ENCODE measurements around the gene CDH12.

CDH12 gene

DNA sequence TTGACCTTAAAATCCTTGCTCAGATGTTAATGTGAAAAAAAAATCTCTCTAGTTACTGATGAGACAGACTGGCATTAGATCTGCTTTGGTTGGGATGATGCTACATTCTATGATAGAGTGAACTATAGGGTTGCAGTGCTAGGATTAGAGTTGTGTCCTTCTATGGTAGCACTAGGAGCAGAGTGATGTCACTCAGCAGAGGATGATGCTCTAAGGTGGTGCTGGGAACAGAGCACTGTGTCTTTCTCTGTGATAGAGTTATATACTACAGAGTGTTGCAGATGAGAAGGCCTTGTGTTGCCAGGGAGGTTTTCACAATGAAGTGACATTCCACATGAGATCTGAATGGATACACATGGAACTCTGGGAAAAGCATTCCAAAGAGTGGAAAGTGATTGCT lies 462.3 kb downstream of the CDH12 start:
- no peaks in the 10 kb centered on the region for H3K9me2 ChIP-seq (replicated peaks; ENCODE audit: insufficient read depth, low read length)

DNA sequence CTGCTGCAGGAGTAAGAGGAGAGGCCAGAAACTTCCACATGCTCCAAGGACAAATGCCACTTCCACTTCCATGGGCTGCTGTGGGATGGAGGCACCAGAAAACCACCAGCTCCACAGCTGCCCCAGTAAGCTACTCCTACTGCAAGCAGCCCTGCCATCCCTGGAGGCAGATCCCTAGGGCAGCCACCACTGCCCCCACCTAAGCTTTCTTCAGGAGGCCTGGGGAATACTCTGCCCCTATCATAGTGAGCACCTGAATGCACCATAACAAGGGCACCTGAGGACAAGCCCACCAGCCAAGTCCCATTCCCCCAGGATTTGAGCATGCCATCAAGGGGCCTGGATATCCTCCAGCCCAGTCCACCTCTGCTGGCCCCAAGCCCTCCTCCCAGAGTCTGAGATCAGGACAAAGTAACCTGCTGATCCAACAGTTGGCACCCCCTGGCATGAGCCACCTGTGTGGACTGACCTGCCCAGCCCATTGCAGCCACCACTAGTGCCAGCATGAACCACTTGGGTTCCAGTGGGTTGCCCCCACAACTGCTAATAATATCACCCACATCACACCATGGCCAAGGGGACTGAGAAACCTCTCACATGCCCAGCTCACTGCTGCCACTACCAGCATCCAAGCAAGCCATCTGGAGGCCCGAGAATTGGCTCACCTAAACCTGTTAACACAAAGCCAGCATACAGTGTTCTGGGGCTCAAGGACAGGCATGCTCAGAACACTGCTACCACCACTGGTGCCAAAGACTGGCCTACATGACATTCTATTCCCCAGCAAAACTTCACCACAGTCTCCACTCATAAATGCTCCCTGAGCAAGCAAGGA lies 480.1 kb downstream of the CDH12 start:
- TF ChIP-seq, protein P1, sequence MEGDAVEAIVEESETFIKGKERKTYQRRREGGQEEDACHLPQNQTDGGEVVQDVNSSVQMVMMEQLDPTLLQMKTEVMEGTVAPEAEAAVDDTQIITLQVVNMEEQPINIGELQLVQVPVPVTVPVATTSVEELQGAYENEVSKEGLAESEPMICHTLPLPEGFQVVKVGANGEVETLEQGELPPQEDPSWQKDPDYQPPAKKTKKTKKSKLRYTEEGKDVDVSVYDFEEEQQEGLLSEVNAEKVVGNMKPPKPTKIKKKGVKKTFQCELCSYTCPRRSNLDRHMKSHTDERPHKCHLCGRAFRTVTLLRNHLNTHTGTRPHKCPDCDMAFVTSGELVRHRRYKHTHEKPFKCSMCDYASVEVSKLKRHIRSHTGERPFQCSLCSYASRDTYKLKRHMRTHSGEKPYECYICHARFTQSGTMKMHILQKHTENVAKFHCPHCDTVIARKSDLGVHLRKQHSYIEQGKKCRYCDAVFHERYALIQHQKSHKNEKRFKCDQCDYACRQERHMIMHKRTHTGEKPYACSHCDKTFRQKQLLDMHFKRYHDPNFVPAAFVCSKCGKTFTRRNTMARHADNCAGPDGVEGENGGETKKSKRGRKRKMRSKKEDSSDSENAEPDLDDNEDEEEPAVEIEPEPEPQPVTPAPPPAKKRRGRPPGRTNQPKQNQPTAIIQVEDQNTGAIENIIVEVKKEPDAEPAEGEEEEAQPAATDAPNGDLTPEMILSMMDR (IDR thresholded peaks at IDR 0.05; ENCODE audit: insufficient read depth, low read length, poor library complexity, severe bottlenecking) = no peak
- no peak for TF ChIP-seq EZH2phosphoT487 (conservative IDR thresholded peaks at IDR 0.05; ENCODE audit: low read length)
- no peaks in the 10 kb centered on the region for H3K36me3 ChIP-seq (ENCODE audit: low read length)
- H3K27ac ChIP-seq (ENCODE audit: low read depth, low read length) = no peak overlapping the region
- no peaks in the 10 kb centered on the region for H3F3A ChIP-seq (ENCODE audit: insufficient read depth)
- H4K20me1 ChIP-seq (ENCODE audit: low read depth, low read length) = no peaks in the 10 kb centered on the region
- H3K9ac ChIP-seq (ENCODE audit: low read length) = no peak overlapping the region
- no peak overlapping the region for H3K4me2 ChIP-seq (ENCODE audit: low read depth, low read length, poor library complexity, severe bottlenecking)
- no peaks in the 10 kb centered on the region for H3K27me3 ChIP-seq (ENCODE audit: low read length)
- no peaks in the 10 kb centered on the region for H3K79me2 ChIP-seq (ENCODE audit: insufficient read depth, low read length)
- no peak overlapping the region for H3K4me3 ChIP-seq (ENCODE audit: insufficient read depth, low read length, poor library complexity, severe bottlenecking)
- no peak overlapping the region for H2AFZ ChIP-seq (ENCODE audit: low read depth, low read length, severe bottlenecking)
- H3K9me3 ChIP-seq (ENCODE audit: insufficient read depth, low read length) = peaks cover 4% of the 10 kb centered on the region; the same call in 1 of the 2 replicates
- no peaks in the 10 kb centered on the region for H3K9me2 ChIP-seq (replicated peaks; ENCODE audit: insufficient read depth, low read length)

More for the DNA sequence above, 462.3 kb downstream of the CDH12 start:
- Histone ChIP-seq H3K4me3 (ENCODE audit: insufficient read depth, low read length, poor library complexity, severe bottlenecking) (no peak overlapping the region), H2AFZ (ENCODE audit: low read depth, low read length, severe bottlenecking) (no peak overlapping the region), H3K9ac (ENCODE audit: low read length) (no peak overlapping the region), H3K27ac (ENCODE audit: low read depth, low read length) (no peak overlapping the region), H3K9me3 (ENCODE audit: insufficient read depth, low read length) (no peaks in the 10 kb centered on the region), H4K20me1 (ENCODE audit: low read depth, low read length) (no peaks in the 10 kb centered on the region), H3K36me3 (ENCODE audit: low read length) (no peaks in the 10 kb centered on the region), H3K27me3 (ENCODE audit: low read length) (no peaks in the 10 kb centered on the region), H3K79me2 (ENCODE audit: insufficient read depth, low read length) (no peaks in the 10 kb centered on the region), H3K4me2 (ENCODE audit: low read depth, low read length, poor library complexity, severe bottlenecking) (no peak overlapping the region), H3F3A (ENCODE audit: insufficient read depth) (no peaks in the 10 kb centered on the region)
- no peak for TF ChIP-seq EZH2phosphoT487 (conservative IDR thresholded peaks at IDR 0.05; ENCODE audit: low read length)
- TF ChIP-seq, protein P1 (IDR thresholded peaks at IDR 0.05; ENCODE audit: insufficient read depth, low read length, poor library complexity, severe bottlenecking) = no peak

DNA sequence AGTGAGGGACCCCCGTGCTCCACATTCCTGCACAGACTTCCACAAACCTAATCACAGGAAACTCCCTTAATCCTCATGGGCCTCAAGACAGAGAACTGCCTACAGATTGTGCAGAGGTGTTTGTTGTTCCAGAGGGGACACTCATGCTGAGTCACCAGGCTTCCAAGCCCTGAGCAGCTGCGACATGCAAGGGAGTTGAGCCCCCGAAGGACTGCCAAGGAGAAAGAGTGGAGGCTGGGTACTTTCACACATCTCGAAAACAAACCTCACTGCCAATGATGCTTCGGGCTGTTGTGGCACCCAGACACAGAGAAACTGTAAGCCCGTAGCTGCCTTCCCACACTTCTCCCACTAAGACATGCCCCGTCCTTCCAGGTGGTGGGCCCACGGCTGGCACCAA lies 480.8 kb downstream of the CDH12 start:
- no peaks in the 10 kb centered on the region for H3K36me3 ChIP-seq (ENCODE audit: low read length)
- no peak overlapping the region for H3K4me2 ChIP-seq (ENCODE audit: low read depth, low read length, poor library complexity, severe bottlenecking)
- H3F3A ChIP-seq (ENCODE audit: insufficient read depth) = no peaks in the 10 kb centered on the region
- no peaks in the 10 kb centered on the region for H3K9me2 ChIP-seq (replicated peaks; ENCODE audit: insufficient read depth, low read length)
- no peaks in the 10 kb centered on the region for H4K20me1 ChIP-seq (ENCODE audit: low read depth, low read length)
- H3K4me3 ChIP-seq (ENCODE audit: insufficient read depth, low read length, poor library complexity, severe bottlenecking) = no peak overlapping the region
- H3K9me3 ChIP-seq (ENCODE audit: insufficient read depth, low read length) = peaks cover 4% of the 10 kb centered on the region; the same call in 1 of the 2 replicates
- H3K9ac ChIP-seq (ENCODE audit: low read length) = no peak overlapping the region
- H3K27ac ChIP-seq (ENCODE audit: low read depth, low read length) = no peak overlapping the region
- no peak overlapping the region for H2AFZ ChIP-seq (ENCODE audit: low read depth, low read length, severe bottlenecking)
- TF ChIP-seq, protein P1 (IDR thresholded peaks at IDR 0.05; ENCODE audit: insufficient read depth, low read length, poor library complexity, severe bottlenecking) = no peak
- TF ChIP-seq EZH2phosphoT487 (conservative IDR thresholded peaks at IDR 0.05; ENCODE audit: low read length) = no peak
- no peaks in the 10 kb centered on the region for H3K79me2 ChIP-seq (ENCODE audit: insufficient read depth, low read length)
- H3K27me3 ChIP-seq (ENCODE audit: low read length) = no peaks in the 10 kb centered on the region
